Panc1 (cell line): Measurements from ENCODE around the gene DIDO1. TPM values are rescaled to one million over a fixed set of nuclear protein-coding genes. Genes with fewer than 3 reads are reported as not detected.

Source experiments
- ATAC-seq: fragments of 200-7000 bp; cut with Tn5 transposase; 2 replicates; pipeline ENCODE4 v1.9.1; 2020; ENCODE audit warnings: mild to moderate bottlenecking, moderate library complexity
- BruUV-seq: library from RNA; stranded (reverse); fragments of 400-500 nt; replicated peaks from 2 replicates; lab custom pipeline; 2021; lab: Mats Ljungman, UMichigan
- CTCF ChIA-PET: fragments of 300-600 bp; sonication (Branson Sonifier 250); formaldehyde crosslinking; loops from one replicate; lab custom pipeline; 2022; ENCODE audit warnings: antibody characterized with exemption; lab: Charles Lee
- POLR2A ChIA-PET: fragments of 300-600 bp; sonication (Branson Sonifier 250); formaldehyde crosslinking; loops from one replicate; lab custom pipeline; 2022; ENCODE audit warnings: antibody characterized with exemption; lab: Charles Lee
- DNase-seq: peaks from one replicate; pipeline ENCODE4 v3.0.0-alpha.2; 2010; ENCODE audit warnings: low read depth, low spot score
- H3K27ac ChIP-seq: 2 replicates; pipeline ENCODE4 v1.5.1; 2011; ENCODE audit warnings: mild to moderate bottlenecking, low read length, inconsistent platforms
- H3K27me3 ChIP-seq: fragments of 200-500 bp; sonication (Bioruptor generic); 2 replicates; pipeline ENCODE4 v1.6.0; 2014; ENCODE audit warnings: low read length, inconsistent platforms; ENCODE audit not compliant: control insufficient read depth, insufficient read depth
- H3K36me3 ChIP-seq: fragments of 200-500 bp; sonication (Bioruptor generic); 2 replicates; pipeline ENCODE4 v1.5.1; 2014; ENCODE audit warnings: inconsistent platforms, mild to moderate bottlenecking, low read length, moderate library complexity; ENCODE audit not compliant: control insufficient read depth, insufficient read depth
- H3K4me1 ChIP-seq: 2 replicates; pipeline ENCODE4 v1.5.1; 2011; ENCODE audit warnings: inconsistent platforms, mild to moderate bottlenecking, low read length, moderate library complexity; ENCODE audit not compliant: control insufficient read depth, insufficient read depth
- H3K4me3 ChIP-seq, 2 experiments: 2 replicates each; pipeline ENCODE4 v1.5.1; 2011 to 2012; ENCODE audit warnings: low read depth in 2 of 2, low read length in 2 of 2, mild to moderate bottlenecking in 2 of 2, inconsistent platforms in 1 of 2, moderate library complexity in 1 of 2
- H3K9me3 ChIP-seq: fragments of 200-500 bp; sonication (Bioruptor generic); 2 replicates; pipeline ENCODE4 v1.5.1; 2014; ENCODE audit warnings: low read depth, mild to moderate bottlenecking, inconsistent platforms, low read length, moderate library complexity; ENCODE audit not compliant: control insufficient read depth, insufficient read depth
- CTCF ChIP-seq: fragments of 450-650 bp; IDR thresholded peaks from 2 replicates; pipeline ENCODE4 v1.5.1; 2017; ENCODE audit warnings: mild to moderate bottlenecking
- POLR2AphosphoS5 ChIP-seq: IDR thresholded peaks from 2 replicates; pipeline ENCODE4 v1.6.1; 2012; ENCODE audit warnings: mild to moderate bottlenecking, low read depth, low read length, moderate library complexity
- REST ChIP-seq, 2 experiments: IDR thresholded peaks; 2 replicates each; pipeline ENCODE4 v1.6.1; 2011 to 2012; ENCODE audit warnings: low read depth in 2 of 2, control low read depth in 1 of 2, low read length in 1 of 2, mild to moderate bottlenecking in 1 of 2, moderate library complexity in 1 of 2; ENCODE audit not compliant: insufficient read depth in 1 of 2
- SIN3A ChIP-seq: IDR thresholded peaks from 2 replicates; pipeline ENCODE4 v1.6.1; 2012; ENCODE audit warnings: low read depth, mild to moderate bottlenecking, low read length, moderate library complexity, borderline replicate concordance; ENCODE audit not compliant: insufficient read depth
- TCF7L2 ChIP-seq: IDR thresholded peaks from 2 replicates; pipeline ENCODE4 v1.6.1; 2011; ENCODE audit warnings: mild to moderate bottlenecking, low read depth, low read length, inconsistent platforms
- in situ Hi-C: cut with HindIII; loops from 2 replicates; pipeline ENCODE4 v1.10.0; 2016; ENCODE audit warnings: low sequenced_read_pairs, low pct_unique_long_range_greater_than_20kb
- intact Hi-C: fragments of 100-400 bp; cut with micrococcal nuclease; formaldehyde crosslinking; loops from one replicate; pipeline ENCODE4 v1.10.0; 2022; ENCODE audit not compliant: unreplicated experiment
- total RNA-seq: library from RNA; stranded (reverse); gene quantifications from one replicate; pipeline ENCODE4 v1.2.1, GENCODE V29; 2021; ENCODE audit not compliant: unreplicated experiment

DIDO1 gene
- total RNA-seq, 1 experiment from 2014 or later: 57.3 TPM

- ChIA-PET POLR2A (no interaction called here), CTCF (no interaction called here)
- H3K4me1 ChIP-seq: peaks cover 8% of the 10 kb centered on the region
- DNase-seq (no peak), ATAC-seq (no peak)
- no peak overlapping the region for H3K4me3 ChIP-seq
- intact Hi-C loops: no loop called here
- no peak overlapping the region for H3K27ac ChIP-seq
- H3K27me3 ChIP-seq: no peaks in the 10 kb centered on the region
- no peak for TF ChIP-seq CTCF
- no peak for TF ChIP-seq REST (IDR thresholded peaks at IDR 0.05; ENCODE audit: insufficient read depth in 1 of 2, low read depth in 2 of 2, low read length in 1 of 2)
- TF ChIP-seq POLR2AphosphoS5: no peak
- TF ChIP-seq SIN3A: no peak
- H3K36me3 ChIP-seq: no peaks in the 10 kb centered on the region
- BruUV-seq: no TSS peak
- in situ Hi-C loops: no loop called here
- no peaks in the 10 kb centered on the region for H3K9me3 ChIP-seq
Measured at GRCh38 chr20:62830251-62830650, 96.1 kb downstream of the DIDO1 start.

- DNase-seq (no peak), ATAC-seq (no peak)
- Histone ChIP-seq H3K36me3 (no peaks in the 10 kb centered on the region), H3K27ac (no peak overlapping the region), H3K4me3 (no peak overlapping the region), H3K9me3 (no peaks in the 10 kb centered on the region), H3K27me3 (no peaks in the 10 kb centered on the region), H3K4me1 (peaks cover 10% of the 10 kb centered on the region)
- POLR2A ChIA-PET: no interaction called here
- in situ Hi-C loops (no loop called here), intact Hi-C loops (no loop called here)
- TF ChIP-seq TCF7L2: no peak
- no peak for TF ChIP-seq SIN3A
- no peak for TF ChIP-seq CTCF
- TF ChIP-seq POLR2AphosphoS5: no peak
- CTCF ChIA-PET: interaction anchor here (0.6 to 0.7 kb wide), 2 partner anchors 21 to 395 kb away, joined by 4 read pairs; no protein-coding TSS in a partner anchor
- BruUV-seq: no TSS peak
Measured at GRCh38 chr20:62829231-62830230, 96.8 kb downstream of the DIDO1 start.
